Measurements from ENCODE around the gene ACAD10.
A peak's percentile ranks its signal among the peaks of the same experiment; 100 is the strongest.
"Not testable (repeated sequence)": the region's sequence is repeated elsewhere in the genome, so short reads cannot be mapped to it uniquely, and the experiment has no call there.

Gene ACAD10

GRCh38 chr12:111754671-111755070 lies 68.8 kb downstream of the ACAD10 start:
- no peak for DNase-seq

GRCh38 chr12:111756196-111756595 lies 70.3 kb downstream of the ACAD10 start:
- DNase-seq: no peak

- no peak for DNase-seq
Observed at GRCh38 chr12:111756681-111757080, 70.8 kb downstream of the ACAD10 start.

- DNase-seq: peak; percentile 42
Observed at GRCh38 chr12:111757361-111758119, 71.7 kb downstream of the ACAD10 start.

GRCh38 chr12:111758120-111758561 lies 72.3 kb downstream of the ACAD10 start:
- DNase-seq: no peak

- DNase-seq: no peak
Observed at GRCh38 chr12:111759271-111759670, 73.4 kb downstream of the ACAD10 start.

GRCh38 chr12:111759991-111760390 lies 74.1 kb downstream of the ACAD10 start:
- DNase-seq: no peak

- DNase-seq: no peak
Observed at GRCh38 chr12:111761099-111761498, 75.2 kb downstream of the ACAD10 start.

- DNase-seq: no peak
Observed at GRCh38 chr12:111761706-111762105, 75.9 kb downstream of the ACAD10 start.

GRCh38 chr12:111763552-111763951 lies 77.7 kb downstream of the ACAD10 start:
- not testable (repeated sequence) for DNase-seq

GRCh38 chr12:111764120-111764821 lies 78.4 kb downstream of the ACAD10 start:
- no peak for DNase-seq

GRCh38 chr12:111766608-111767361 lies 80.9 kb downstream of the ACAD10 start, which contains the start of gene ALDH2:
Gene ALDH2, plus strand, starts transcription at chr12:111766933. Its CDS starts 50 bp downstream, at chr12:111766983.
- peak; percentile 79 for DNase-seq

GRCh38 chr12:111767362-111768158 lies 81.7 kb downstream of the ACAD10 start:
- peak; percentile 22 for DNase-seq

GRCh38 chr12:111768159-111768895 lies 82.5 kb downstream of the ACAD10 start:
- DNase-seq: no peak

GRCh38 chr12:111769599-111769998 lies 83.7 kb downstream of the ACAD10 start:
- no peak for DNase-seq

GRCh38 chr12:111773801-111774551 lies 88.1 kb downstream of the ACAD10 start:
- peak; percentile 63 for DNase-seq

- DNase-seq: peak; percentile 34
Observed at GRCh38 chr12:111775205-111776193, 89.6 kb downstream of the ACAD10 start.

GRCh38 chr12:111776836-111777344 lies 91.0 kb downstream of the ACAD10 start:
- DNase-seq: no peak

All from fibroblast of skin of scalp (primary cell).